ENCODE results near the gene PHYKPL.
A peak's percentile ranks its signal among the peaks of the same experiment; 100 is the strongest.
"Not testable (repeated sequence)": the region's sequence is repeated elsewhere in the genome, so short reads cannot be mapped to it uniquely, and the experiment has no call there.

The PHYKPL gene

DNA sequence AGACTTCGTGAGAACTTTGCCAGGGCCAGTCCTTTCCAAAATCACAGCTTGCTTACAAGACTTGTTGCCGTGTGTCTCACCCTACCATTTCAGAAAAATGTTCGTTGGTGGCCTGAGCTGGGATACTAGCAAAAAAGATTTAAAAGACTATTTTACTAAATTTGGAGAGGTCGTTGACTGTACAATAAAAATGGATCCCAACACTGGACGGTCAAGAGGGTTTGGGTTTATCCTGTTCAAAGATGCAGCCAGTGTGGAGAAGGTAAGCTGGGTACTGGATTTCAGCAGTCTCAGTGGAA is 26.9 kb downstream of the PHYKPL start:
- no peak for DNase-seq

DNA sequence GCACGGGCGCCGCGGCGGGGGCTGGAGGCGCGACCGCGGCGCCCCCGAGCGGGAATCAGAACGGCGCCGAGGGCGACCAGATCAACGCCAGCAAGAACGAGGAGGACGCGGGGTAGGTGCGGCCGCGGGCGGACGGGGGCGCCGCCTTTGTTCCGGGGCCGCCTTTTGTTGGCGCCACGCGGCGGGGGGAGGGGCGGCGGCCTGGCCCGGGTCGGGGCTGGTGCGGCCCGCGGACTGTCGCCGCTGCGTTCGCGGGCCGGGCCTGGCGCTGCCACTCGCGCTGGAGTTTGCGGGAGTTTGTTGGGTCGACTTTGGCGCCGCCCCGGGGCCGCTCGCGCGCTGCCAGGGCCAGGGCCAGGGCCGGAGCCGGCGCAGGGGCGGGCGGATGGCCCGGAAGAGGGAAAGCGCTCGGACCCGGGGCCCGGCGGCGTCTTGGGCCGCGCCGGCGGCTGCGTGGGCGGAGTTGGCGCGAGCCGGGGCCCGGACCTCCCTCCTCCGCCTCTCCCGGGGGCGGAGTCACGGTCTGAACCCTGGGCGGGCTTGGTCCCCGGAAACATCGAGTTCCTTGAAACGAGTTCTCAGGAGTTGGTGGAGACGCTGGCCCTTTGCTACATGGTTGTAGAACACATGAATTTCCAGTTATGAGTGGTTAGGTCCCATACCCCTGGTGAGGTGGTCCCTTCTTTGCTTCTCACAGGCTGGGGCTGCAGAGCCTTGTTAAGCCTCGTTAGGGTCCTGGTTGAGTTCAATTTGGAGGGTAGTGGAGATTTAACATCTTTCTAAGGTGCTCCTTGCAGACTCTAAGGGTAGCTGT is 27.5 kb downstream of the PHYKPL start:
- DNase-seq = peak; percentile 68

DNA sequence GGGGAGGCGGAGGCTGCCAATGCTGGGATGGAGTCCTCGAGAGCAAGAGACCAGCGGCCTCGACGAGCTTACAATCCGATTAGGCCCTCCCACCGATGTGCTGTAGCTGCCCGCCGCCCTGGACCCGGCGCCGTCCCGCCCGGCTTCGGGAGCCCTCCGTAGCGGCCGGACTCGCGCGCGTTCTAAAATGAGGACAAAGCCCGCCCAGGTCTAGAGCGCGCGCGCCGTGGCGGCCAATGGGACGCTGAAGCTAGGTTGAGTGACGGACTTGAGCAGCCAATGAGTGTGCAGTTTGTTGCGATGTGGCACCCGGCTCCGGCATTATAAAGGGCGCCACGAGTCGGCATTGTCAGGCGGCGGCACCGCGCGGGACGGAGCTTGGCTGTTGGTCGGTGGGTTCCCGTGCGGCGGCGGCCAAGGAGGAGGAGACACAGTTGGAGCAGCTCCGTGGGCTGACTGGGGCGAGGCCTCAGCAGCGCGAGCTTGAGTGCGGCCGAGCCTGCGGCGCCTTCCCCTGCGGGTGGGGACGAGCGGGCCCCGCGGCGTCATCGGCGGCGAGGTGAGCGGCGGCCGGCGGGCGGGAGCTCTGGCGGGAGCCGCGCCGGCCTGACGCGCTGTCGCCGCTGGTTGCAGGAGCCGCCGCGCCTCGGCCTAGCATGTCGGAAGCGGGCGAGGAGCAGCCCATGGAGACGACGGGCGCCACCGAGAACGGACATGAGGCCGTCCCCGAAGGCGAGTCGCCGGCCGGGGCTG is 28.2 kb downstream of the PHYKPL start, which contains the start of gene HNRNPAB:
Gene HNRNPAB (plus strand): TSS at position 352 of the 753 bp plus-strand sequence. CDS start 305 bp downstream, at position 657.
- DNase-seq = peak; percentile 97

DNA sequence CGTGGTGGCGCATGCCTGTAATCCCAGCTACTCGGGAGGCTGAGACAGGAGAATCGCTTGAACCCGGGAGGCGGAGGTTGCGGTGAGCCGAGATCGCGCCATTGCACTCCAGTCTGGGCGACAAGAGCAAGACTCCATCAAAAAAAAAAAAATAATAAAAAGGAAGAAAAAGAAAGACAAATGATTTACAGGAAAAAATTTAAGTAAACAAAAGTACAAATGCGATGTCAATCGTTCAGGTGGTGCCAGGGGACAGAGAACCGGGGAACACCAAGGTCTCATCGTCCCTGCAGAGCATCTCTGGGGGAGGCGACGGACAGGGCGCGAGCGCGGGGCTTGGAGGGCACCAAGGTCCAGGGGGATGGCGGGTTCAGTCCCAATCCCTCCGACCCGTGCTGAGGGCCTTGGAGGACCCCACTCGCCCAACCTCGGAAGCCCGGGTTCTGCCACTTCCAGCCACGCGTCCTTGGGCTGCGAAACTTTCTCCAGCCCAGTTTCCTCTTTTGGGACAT is 28.9 kb downstream of the PHYKPL start:
- no peak for DNase-seq

DNA sequence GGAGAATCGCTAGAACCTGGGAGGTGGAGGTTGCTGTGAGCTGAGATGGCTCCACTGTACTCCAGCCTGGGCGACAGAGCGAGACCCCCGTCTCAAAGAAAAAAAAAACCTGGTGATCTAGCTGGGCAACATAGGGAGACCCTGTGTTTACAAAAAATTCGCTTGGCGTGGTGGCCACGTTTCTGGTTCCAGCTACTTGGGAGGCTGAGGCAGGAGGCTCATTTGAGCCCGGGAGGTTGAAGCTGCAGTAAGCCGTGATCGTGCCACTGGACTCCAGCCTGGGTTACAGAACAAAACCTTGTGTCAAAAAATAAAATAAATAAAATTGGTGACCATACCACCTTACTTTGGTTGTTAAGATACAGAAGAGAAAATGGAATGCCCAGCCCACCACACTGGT is 30.1 kb downstream of the PHYKPL start:
- no peak for DNase-seq

DNA sequence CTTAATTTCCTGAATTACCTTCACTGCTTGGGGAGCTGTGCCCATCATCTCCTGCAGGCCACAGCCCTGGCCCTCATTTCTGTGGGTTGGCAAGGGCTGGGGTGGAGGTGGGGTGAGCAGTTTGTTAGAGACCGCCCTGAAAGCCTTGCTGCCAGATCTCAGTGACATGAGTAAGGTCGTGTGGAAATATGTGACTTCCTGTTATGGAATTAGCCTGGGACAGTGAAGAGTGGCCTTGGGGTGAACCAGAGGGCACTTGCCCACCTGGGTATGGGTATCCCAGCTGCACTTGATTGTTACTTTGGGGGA is 30.7 kb downstream of the PHYKPL start:
- DNase-seq = no peak

DNA sequence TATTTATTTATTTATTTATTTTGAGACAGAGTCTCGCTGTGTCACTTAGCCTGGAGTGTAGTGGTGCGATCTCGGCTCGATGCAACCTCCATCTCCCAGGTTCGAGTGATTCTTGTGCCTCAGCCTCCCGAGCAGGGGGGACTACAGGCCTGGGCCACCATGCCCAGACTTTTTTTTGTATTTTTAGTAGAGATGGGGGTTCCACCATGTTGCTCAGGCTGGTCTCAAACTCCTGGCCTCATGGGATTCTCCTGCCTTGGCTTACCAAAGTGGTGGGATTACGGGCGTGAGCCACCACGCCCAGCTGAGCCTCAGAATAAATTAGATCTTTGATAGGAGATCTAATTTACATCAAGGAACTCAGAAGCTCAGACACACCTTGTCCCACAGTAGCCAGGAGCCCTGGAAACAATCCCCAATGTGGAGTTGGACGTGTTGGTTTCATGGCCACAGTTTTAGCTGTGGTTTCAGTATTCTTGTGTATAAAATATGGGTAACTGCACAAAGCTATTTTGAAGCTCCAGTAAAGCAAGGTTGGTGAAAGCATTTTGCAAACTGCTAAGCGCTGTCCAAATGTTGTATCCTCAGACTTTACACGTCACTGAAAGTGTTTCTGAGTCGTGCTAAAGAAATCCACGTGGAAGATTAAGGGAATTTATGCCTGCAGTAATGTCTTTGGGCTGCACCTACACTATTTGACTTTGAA is 31.2 kb downstream of the PHYKPL start:
- DNase-seq = no peak

DNA sequence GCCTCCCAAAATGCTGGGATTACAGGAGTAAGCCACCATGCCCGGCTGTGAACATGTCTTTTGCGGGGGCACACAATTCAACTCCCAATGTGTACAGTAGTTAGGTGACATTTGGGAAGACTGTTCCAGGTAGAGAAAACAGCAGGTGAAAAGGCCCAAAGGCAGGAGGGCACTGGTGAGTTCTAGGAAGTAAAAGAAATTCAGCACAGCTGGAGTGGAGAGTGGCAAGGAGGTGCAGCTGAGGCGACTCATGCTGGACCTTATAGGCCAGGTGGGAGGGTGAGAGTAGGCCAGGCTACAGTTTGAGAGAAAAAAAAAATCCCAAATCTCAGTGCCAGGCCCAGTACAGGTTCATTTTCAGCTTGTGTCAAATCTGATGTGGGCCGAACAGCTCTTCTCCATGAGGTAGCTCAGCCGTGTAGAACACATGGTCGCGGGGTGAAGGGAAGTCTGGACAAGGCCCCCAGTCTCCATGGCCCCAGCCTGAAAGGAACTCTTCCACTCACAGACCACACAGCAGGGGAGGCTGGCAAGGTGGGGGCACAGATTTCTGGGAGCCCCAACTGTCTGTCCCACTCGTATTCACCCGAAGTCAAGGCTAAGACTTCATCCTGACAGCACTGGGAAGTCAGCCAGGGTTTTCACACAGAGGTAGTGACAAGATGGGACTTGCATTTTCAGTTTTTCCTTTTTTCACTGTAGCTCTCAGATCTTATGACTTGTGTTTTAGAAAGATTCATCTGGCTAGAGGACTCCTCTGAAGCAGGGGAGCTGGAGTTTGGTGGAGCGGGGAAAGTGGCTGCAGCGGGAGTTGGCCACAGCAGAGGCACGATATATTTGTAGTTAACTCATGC is 32.8 kb downstream of the PHYKPL start:
- DNase-seq = no peak

DNA sequence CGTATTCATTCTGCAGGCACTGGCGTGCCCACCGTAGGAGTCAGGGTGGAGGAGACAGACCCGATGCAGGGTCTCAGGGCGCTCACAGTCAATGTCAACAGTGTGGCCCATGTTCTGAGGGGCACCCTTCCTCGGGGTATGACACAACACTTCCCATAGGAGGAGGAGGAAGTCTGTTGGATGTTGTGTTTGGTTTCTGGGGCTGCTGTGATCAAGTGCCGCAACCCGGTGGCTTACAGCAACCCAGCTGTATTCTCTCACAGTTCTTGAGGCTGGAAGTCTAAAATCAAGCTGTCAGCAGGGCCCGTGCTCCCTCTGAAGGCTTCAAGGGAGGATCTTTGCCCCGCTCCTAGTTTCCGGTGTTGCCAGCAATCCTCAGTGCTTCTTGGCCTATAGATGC is 33.9 kb downstream of the PHYKPL start:
- DNase-seq = no peak

DNA sequence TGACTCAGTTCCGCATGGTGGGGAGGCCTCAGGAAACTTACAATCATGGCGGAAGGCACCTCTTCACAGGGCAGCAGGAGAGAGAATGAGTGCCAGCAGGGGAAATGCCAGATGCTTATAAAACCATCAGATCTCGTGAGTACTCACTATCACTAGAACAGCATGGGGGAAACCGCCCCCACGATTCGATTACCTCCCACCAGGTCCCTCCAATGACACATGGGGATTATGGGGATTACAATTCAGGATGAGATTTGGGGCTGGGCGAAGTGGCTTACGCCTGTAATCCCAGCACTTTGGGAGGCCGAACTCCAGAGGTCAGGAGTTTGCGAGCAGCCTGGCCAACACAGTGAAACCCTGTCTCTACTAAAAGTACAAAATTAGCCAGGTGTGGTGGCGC is 34.5 kb downstream of the PHYKPL start:
- DNase-seq = not testable (repeated sequence)

DNA sequence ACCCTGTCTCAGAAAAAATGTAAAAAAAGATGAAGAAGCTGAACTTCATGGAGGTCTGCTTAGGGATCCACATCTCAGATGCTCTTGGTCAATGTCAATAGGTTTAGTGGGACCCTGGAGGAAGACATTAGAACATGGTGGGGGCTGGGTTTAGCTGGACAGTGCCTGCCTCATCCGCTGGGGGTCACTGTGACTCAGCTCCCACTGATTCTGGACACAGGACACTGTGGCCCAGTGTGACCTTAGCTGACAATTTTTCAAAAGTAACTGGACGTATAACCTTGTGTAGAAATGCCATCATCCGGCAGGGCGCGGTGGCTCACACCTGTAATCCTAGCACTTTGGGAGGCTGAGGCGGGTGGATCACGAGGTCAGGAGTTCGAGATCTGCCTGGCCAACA is 35.6 kb downstream of the PHYKPL start:
- no peak for DNase-seq

DNA sequence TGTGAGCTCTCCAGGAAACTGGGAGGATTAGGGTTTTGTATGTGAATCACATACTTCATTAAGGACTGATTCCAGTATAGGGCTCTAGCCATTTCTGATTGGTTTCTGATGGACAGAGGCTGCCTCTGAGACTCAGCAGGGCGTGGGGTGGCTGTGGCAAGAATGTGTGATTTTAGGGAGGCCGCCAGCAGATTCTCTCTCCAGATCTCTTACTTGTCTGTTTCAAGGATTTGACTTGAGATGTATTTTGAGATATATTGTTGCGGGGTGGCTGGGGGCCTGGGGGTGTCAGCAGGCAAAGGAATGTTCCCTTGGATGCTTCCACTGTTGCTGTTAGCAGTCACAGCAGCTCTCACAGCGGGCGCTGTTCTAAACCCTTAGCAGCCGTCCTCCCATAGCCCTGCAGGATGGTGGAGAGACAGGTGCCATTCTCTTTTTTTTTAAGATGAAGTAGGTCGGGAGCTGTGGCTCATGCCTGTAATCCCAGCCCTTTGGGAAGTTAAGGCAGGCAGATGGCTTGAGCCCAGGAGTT is 36.3 kb downstream of the PHYKPL start:
- DNase-seq = no peak

DNA sequence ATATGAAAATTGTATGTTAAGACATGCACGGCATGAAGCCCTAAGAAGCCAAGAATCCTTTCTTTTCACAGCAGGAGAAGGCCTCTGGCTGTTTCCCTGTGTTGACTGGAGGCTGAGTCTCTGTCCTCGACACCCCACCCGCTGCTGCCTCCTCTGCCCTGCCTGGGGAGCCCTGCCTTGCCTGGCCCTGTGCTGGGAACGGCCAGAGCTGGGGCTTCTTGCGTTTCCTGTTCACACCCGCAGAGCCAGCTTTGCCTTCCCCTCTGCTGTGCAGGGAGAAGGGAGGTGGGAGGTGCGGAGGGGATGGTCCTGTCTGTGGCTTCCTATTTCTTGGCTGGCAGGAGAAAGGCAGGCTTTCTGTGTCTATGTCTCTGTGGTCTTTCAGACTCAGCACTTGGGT is 38.6 kb downstream of the PHYKPL start:
- DNase-seq = no peak

DNA sequence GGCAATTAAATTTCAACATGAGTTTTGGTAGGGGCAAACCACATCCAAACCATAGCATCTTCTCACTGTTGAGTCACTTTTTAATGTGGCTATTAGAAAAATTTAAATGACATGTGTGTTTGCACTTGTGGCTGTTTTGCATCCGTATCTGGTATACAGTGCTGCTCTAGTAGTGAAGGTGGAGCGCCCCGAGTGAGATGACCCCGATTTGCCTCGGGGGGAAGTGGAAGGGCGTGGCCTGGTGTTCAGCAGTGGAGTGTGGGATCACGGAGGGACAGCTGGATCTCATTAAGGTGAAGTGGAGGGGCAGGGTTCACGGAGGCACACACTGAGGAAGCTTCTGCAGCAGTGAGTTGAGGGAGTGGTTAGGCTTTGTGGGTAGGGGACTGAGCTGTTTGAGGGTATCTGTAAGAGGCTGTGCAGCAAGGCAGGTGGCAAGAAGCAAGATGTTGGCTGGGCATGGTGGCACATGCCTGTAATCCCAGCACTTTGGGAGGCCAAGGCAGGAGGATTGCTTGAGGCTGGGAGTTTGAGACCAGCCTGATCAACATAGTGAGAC is 39.3 kb downstream of the PHYKPL start:
- DNase-seq = no peak

DNA sequence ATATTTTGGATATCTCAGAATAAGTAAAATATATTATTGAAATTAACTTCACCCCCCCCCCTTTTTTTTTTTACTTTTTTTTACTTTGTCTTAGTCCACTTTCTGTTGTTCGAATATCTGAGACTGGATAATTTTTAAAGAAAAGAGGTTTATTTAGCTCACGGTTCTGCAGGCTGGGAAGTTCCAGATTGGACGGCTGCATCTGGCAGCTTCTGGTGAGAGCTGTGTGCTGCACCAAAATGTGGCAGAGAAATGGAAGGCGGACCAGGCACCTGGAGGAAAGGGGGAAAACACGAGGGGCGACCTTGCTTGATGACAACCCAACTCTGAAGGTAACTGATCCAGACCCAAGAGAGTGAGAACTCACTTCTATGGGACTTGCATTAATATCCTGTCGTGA is 39.8 kb downstream of the PHYKPL start:
- DNase-seq = no peak

DNA sequence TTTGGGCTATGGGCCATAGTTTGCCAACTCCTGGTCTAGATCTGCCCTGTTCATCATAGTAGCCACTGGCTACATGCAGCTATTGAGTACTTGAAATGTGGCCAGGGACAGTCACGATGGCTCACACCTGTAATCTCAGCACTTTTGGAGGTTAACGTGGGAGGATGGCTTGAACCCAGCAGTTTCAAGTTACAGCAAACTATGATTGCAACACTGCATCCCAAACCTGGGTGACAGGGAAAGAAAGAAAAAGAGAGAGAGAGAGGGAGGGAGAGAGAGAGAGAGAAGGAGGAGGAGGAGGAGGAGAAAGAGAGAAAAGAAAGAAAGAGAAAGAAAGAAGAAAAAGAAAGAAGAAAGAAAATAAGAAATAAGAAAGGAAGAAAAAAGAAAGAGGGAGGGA is 40.4 kb downstream of the PHYKPL start:
- no peak for DNase-seq

DNA sequence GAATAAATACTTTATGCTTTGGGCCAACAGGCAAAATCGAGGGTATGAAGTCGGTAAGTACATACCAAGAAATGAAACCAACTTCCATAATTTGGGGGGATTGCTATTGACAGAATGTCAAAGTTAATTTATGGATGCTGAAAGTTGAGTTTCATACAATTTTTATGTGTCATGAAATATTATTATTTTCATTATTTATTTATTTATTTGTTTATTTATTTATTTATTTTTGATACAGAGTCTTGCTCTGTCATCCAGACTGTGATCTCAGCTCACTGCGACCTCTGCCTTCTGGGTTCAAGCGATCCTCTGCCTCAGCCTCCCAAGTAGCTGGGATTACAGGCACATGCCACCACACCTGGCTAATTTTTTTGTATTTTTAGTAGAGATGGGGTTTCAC is 40.9 kb downstream of the PHYKPL start:
- no peak for DNase-seq

DNA sequence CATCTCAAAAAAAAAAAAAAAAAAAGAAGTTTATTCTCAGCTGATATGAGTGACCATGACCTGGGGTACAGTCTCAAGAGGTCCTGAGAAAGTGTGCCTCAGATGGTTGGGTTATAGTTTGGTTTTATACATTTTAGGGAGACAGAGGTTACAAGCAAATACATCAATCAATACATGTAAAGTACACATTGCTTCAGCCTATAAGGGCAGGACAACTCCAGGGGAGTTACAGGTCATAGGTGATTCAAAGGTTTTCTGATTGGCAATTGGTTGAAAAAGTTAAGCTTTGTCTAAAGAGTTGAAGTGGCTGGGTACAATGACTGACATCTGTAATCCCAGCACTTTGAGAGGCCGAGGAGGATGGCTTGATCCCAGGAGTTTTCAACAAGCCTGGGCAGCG is 43.2 kb downstream of the PHYKPL start:
- DNase-seq = no peak

DNA sequence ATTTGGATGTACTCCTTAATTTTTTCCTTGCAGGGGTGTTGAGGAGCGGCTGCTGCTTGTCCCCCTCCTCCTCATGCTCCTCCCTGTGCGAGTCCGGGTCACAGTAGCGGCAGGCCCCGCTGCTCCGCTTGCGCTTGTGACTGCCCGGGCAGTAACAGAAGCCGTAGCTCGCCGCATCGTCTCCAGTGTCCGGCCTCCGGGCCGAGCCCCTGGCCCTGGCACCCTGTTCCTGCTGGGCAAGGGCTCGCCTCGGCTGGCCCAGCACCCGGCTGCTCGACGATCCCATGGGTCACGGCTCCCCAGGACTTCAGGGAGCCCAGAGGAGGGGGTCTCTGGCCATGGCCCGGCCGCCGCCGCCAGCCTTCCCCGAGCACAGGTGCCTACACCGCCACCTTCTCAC is 45.6 kb downstream of the PHYKPL start, which contains the start of gene GMCL2:
Gene GMCL2 (minus strand): TSS at position 358 of the 400 bp plus-strand sequence. CDS start 72 bp downstream, at position 286.
- no peak for DNase-seq

DNA sequence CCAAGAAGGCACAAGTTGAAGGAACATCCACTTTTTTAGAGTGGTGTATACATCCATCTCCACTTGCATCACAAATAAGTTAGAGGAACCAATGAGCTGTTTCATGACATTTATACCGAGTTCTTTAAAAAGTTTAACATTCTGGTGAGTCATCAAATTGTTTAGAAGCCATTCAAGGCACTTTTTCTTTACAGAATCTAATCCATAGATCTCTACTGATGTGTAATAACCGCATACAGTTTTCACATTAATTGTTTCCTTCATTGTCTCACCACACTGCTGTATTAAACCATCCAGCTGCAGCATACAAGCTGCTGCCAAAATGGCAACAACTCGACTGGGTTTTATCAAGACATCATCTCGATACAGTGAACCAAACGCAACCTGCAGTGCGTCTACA is 46.2 kb downstream of the PHYKPL start:
- DNase-seq = no peak

DNA sequence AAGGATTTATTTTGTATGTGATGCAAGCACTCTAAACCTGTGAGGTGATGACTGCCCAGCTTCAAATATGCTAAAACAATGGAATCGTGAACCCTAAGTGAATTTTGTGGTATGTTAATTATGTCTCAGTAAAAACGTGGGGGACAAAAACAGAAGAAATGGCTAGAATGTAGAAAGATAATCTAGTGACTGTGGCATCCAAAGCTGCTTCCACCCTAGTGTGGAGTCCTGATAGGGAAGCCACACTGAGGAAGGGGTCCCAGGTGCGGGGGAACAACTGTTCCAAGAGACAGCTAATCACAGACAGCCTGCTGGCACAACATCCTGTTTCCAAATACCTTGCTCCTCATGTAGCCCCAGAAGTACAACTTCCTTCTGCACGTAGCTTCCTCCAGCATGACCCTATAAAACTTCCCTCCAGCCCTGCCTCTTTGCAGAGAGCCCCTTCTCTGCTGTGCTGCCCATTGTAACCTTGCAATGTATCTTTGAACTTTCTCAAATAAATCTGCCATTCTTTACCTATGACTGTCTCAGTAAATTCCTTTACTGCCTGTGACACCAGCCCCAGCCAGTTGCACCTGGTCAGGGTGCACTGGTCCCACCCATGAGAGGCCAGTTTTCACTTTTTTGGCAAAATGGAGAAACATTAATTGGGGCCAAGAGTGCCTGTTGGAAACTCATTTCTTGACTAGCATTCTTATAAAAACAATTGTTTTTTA is 50.3 kb downstream of the PHYKPL start:
- DNase-seq = no peak
